IPS-20b (cell line): Measurements from ENCODE around the gene MED12L.

ENCODE experiments used
- H3K27ac ChIP-seq: one replicate; pipeline ENCODE4 v1.5.1; 2013; ENCODE audit warnings: low read length
- H3K27me3 ChIP-seq: 2 replicates; pipeline ENCODE4 v1.6.1; 2013; ENCODE audit warnings: mild to moderate bottlenecking, low read length, inconsistent platforms; ENCODE audit not compliant: insufficient read depth
- H3K36me3 ChIP-seq: 2 replicates; pipeline ENCODE4 v1.6.1; 2013; ENCODE audit warnings: low read depth, mild to moderate bottlenecking, inconsistent platforms, low read length, moderate library complexity; ENCODE audit not compliant: insufficient read depth
- H3K4me1 ChIP-seq: 2 replicates; pipeline ENCODE4 v1.6.1; 2013; ENCODE audit warnings: mild to moderate bottlenecking, control low read depth, inconsistent platforms, low read length, moderate library complexity; ENCODE audit not compliant: insufficient read depth
- H3K4me3 ChIP-seq: 2 replicates; pipeline ENCODE4 v1.5.1; 2013; ENCODE audit warnings: mild to moderate bottlenecking, low read length, inconsistent platforms
- H3K9ac ChIP-seq: 2 replicates; pipeline ENCODE4 v1.6.1; 2013; ENCODE audit warnings: low read depth, mild to moderate bottlenecking, inconsistent platforms, low read length, moderate library complexity
- H3K9me3 ChIP-seq: 2 replicates; pipeline ENCODE4 v1.6.1; 2013; ENCODE audit warnings: mild to moderate bottlenecking, low read depth, low read length, inconsistent platforms; ENCODE audit not compliant: insufficient read depth

Gene MED12L

DNA sequence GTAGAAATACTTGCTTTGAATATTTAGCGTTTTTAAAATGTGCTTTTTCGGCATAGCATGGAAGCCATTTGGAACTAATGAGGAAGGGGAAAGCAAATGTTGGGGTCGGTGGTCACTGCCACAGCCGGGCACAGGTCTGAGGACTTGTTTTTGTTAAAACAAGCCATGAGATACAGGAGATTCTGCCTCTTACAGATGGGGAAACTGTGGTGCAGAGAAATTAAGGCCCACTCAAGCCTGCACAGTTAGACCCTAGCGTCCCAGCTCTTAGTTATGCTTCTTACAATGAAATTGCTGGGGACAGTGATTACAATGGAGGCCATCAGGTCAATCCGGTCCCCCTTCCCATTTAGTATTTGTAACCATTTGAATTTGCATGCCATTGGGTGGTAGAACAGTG lies 120.0 kb downstream of the MED12L start:
- H3K9me3 ChIP-seq = no peaks in the 10 kb centered on the region
- no peak overlapping the region for H3K27ac ChIP-seq
- H3K4me3 ChIP-seq = no peak overlapping the region
- no peaks in the 10 kb centered on the region for H3K27me3 ChIP-seq
- H3K4me1 ChIP-seq = no peaks in the 10 kb centered on the region
- no peak overlapping the region for H3K9ac ChIP-seq
- no peaks in the 10 kb centered on the region for H3K36me3 ChIP-seq

DNA sequence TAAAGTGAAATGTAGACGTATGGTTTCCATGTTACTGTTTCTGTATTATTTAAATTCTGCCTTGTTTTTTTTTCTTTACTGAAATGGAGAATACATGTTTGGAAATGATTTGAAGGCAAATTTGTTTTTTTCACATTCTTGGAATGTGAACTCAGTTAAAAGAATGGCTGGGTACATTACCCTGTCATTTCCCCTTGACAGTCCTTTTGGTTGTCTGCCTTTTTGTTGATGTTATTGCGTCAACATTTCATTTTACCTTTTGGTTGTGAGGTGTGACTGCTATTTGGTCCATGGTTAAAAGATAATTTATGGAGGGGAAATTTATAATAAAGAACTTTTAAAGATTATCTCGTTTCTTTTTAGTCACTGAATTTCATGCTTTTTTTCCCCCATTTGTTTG lies 120.7 kb downstream of the MED12L start:
- Histone ChIP-seq H3K4me1 (peaks cover 5% of the 10 kb centered on the region; the same call in 1 of the 2 replicates), H3K36me3 (no peaks in the 10 kb centered on the region), H3K9ac (no peak overlapping the region), H3K27me3 (no peaks in the 10 kb centered on the region), H3K27ac (no peak overlapping the region), H3K9me3 (no peaks in the 10 kb centered on the region), H3K4me3 (no peak overlapping the region)

DNA sequence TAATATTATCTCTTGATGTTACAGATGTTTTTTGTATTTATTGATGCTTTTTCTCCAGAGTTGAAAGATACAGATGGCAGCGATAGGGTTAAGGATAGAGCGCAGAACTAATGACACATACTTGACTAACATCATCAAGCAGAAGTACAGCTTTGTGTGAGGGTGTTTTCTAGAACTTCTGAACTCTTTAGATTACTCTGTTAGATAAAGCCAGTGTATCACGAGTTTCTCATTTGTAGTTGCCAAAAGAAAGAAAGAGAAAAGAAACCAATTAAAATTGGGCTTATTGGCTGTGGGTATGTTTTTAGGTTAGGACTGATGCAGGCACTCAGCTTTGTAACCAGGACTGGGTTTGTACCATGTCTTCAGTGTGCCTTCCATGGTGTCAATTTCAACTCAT lies 124.2 kb downstream of the MED12L start:
- Histone ChIP-seq H3K27me3 (no peaks in the 10 kb centered on the region), H3K9ac (no peak overlapping the region), H3K27ac (no peak overlapping the region), H3K4me1 (peaks cover 5% of the 10 kb centered on the region; the same call in 1 of the 2 replicates), H3K36me3 (no peaks in the 10 kb centered on the region), H3K4me3 (no peak overlapping the region), H3K9me3 (no peaks in the 10 kb centered on the region)

DNA sequence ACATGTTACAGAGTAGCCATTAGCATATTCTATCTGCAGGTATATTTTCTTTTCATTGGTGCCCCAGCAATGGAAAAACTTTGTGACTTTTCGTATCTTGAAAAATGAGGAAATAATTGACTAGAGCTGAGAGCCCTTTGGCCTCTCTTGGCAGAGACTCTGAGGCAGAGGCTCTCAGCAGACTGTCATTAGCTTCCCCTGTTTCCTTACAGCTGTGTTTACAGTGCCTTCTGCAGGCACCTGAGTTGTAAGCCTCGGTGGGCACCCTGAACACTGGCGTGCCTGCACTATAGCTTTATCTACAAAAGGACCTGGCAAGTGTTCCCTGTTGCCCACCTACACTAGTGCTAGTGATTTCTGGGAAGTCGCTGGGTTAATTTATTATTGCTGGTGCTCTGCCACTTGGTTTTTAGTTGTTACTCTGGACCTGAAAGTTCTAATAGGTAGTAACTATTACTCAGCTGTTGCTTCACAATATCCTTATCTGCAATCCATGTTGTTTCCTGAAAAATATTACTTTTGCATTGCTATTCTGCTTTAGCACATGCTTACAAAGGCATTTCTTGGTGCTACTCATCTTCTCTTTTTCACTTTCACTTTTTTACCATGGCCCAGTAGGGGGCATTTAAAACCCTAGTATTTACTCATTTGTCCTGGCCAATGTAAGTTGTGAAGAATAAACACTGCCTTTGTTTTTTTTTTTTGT lies 125.4 kb downstream of the MED12L start:
- Histone ChIP-seq H3K4me3 (no peak overlapping the region), H3K27ac (no peak overlapping the region), H3K9ac (no peak overlapping the region), H3K4me1 (peaks cover 5% of the 10 kb centered on the region; the same call in 1 of the 2 replicates), H3K27me3 (no peaks in the 10 kb centered on the region), H3K9me3 (no peaks in the 10 kb centered on the region), H3K36me3 (no peaks in the 10 kb centered on the region)

- no peaks in the 10 kb centered on the region for H3K9me3 ChIP-seq
- H3K27me3 ChIP-seq = no peaks in the 10 kb centered on the region
- H3K27ac ChIP-seq = no peak overlapping the region
- H3K4me1 ChIP-seq = peaks cover 5% of the 10 kb centered on the region; the same call in 1 of the 2 replicates
- no peaks in the 10 kb centered on the region for H3K36me3 ChIP-seq
- H3K4me3 ChIP-seq = no peak overlapping the region
- H3K9ac ChIP-seq = no peak overlapping the region
Observed at GRCh38 chr3:151213151-151213550, 127.7 kb downstream of the MED12L start.

GRCh38 chr3:151213881-151214280 lies 128.4 kb downstream of the MED12L start:
- Histone ChIP-seq H3K27me3 (no peaks in the 10 kb centered on the region), H3K4me3 (no peak overlapping the region), H3K4me1 (peaks cover 5% of the 10 kb centered on the region; the same call in 1 of the 2 replicates), H3K27ac (no peak overlapping the region), H3K36me3 (no peaks in the 10 kb centered on the region), H3K9me3 (no peaks in the 10 kb centered on the region), H3K9ac (no peak overlapping the region)

DNA sequence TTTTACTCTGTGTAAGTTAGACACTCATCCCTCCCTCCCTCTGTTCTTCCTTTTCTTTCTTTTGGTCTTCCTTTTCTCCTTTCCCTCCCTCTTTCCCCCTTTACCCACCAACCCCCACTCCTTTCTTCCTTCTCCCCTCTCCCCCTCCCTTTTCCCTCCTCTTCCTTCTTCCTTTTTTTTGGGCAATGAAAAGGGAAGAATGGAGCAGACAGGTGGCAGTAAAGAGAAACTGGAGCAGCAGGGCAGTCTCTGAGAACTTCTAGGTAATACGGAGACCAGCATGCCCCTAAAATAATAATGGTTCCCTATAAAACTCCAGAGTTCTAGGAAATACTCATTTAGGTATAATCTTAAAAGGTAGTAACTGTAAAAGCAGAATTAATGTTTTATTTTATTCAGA lies 129.0 kb downstream of the MED12L start:
- no peaks in the 10 kb centered on the region for H3K36me3 ChIP-seq
- no peak overlapping the region for H3K9ac ChIP-seq
- H3K4me3 ChIP-seq = no peak overlapping the region
- no peaks in the 10 kb centered on the region for H3K27me3 ChIP-seq
- H3K9me3 ChIP-seq = no peaks in the 10 kb centered on the region
- H3K27ac ChIP-seq = no peak overlapping the region
- H3K4me1 ChIP-seq = peaks cover 5% of the 10 kb centered on the region; the same call in 1 of the 2 replicates

- Histone ChIP-seq H3K36me3 (peaks cover 10% of the 10 kb centered on the region; the same call in 1 of the 2 replicates), H3K4me3 (no peak overlapping the region), H3K9ac (no peak overlapping the region), H3K4me1 (no peaks in the 10 kb centered on the region; the same call in 1 of the 2 replicates), H3K27ac (no peak overlapping the region), H3K9me3 (no peaks in the 10 kb centered on the region), H3K27me3 (no peaks in the 10 kb centered on the region)
Observed at GRCh38 chr3:151216641-151217607, 131.5 kb downstream of the MED12L start.

- no peak overlapping the region for H3K9ac ChIP-seq
- no peaks in the 10 kb centered on the region for H3K27me3 ChIP-seq
- no peaks in the 10 kb centered on the region; the same call in 1 of the 2 replicates for H3K4me1 ChIP-seq
- H3K36me3 ChIP-seq = peaks cover 10% of the 10 kb centered on the region; the same call in 1 of the 2 replicates
- no peak overlapping the region for H3K27ac ChIP-seq
- H3K9me3 ChIP-seq = no peaks in the 10 kb centered on the region
- H3K4me3 ChIP-seq = no peak overlapping the region
Observed at GRCh38 chr3:151218136-151218535, 132.7 kb downstream of the MED12L start.

GRCh38 chr3:151219056-151219455 lies 133.6 kb downstream of the MED12L start:
- no peaks in the 10 kb centered on the region for H3K27me3 ChIP-seq
- H3K27ac ChIP-seq = no peak overlapping the region
- no peak overlapping the region for H3K4me3 ChIP-seq
- no peak overlapping the region for H3K9ac ChIP-seq
- no peaks in the 10 kb centered on the region; the same call in 1 of the 2 replicates for H3K4me1 ChIP-seq
- H3K36me3 ChIP-seq = peaks cover 10% of the 10 kb centered on the region; the same call in 1 of the 2 replicates
- no peaks in the 10 kb centered on the region for H3K9me3 ChIP-seq

GRCh38 chr3:151224268-151224866 lies 138.9 kb downstream of the MED12L start:
- Histone ChIP-seq H3K36me3 (peaks cover 10% of the 10 kb centered on the region; the same call in 1 of the 2 replicates), H3K27ac (no peak overlapping the region), H3K27me3 (no peaks in the 10 kb centered on the region), H3K4me1 (peaks cover 5% of the 10 kb centered on the region), H3K9ac (no peak overlapping the region), H3K4me3 (no peak overlapping the region), H3K9me3 (no peaks in the 10 kb centered on the region)
